Measurements from ENCODE around the gene POLN. TPM values are rescaled to one million over a fixed set of nuclear protein-coding genes. Genes with fewer than 3 reads are reported as not detected.

POLN gene
- total and polyA plus RNA-seq, 8 donors: 2.7 to 5.7 (median 3.9) TPM

DNA sequence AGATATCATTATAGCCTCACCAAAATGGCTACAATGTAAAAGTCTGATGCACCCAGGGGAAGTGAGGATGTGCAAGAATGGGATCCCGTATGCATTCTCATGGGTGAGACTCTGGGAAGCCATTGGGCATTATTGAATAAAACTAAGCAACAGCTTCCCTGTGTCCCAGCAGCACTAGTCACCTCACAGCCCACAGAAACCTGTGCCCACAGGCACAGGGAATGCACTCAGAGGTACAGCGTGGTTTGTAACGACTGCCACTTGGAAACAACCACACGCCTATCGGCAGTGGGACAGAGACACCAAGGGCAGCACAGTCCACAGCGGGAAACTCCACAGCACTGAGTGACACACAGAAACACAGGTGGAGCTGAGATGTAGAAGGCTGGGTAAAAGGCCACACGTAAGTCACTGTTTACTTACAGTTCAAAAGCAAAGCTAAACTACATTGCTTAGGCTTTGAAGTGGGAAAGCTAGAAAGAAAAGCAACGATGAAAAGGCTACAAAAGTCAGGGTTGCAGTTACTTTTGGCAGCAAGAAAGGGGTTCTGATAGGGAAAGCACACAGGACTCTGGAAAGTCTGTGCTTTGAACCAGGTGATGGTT, 69.2 kb downstream of the POLN start:
- H3K27me3 ChIP-seq: no peaks in the 10 kb centered on the region
- TF ChIP-seq, protein P1, sequence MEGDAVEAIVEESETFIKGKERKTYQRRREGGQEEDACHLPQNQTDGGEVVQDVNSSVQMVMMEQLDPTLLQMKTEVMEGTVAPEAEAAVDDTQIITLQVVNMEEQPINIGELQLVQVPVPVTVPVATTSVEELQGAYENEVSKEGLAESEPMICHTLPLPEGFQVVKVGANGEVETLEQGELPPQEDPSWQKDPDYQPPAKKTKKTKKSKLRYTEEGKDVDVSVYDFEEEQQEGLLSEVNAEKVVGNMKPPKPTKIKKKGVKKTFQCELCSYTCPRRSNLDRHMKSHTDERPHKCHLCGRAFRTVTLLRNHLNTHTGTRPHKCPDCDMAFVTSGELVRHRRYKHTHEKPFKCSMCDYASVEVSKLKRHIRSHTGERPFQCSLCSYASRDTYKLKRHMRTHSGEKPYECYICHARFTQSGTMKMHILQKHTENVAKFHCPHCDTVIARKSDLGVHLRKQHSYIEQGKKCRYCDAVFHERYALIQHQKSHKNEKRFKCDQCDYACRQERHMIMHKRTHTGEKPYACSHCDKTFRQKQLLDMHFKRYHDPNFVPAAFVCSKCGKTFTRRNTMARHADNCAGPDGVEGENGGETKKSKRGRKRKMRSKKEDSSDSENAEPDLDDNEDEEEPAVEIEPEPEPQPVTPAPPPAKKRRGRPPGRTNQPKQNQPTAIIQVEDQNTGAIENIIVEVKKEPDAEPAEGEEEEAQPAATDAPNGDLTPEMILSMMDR (IDR thresholded peaks at IDR 0.05): no peak
- peaks cover 0 to 6% of the 10 kb centered on the region in 2 donors for H3K36me3 ChIP-seq
- intact Hi-C loops (cut with DNase I): no loop called here
- H3K27ac ChIP-seq: no peak overlapping the region
- H3K4me3 ChIP-seq: no peak overlapping the region
- ATAC-seq (no peak), DNase-seq (no peak)
- H3K9me3 ChIP-seq: no peaks in the 10 kb centered on the region
- no peaks in the 10 kb centered on the region for H3K4me1 ChIP-seq

DNA sequence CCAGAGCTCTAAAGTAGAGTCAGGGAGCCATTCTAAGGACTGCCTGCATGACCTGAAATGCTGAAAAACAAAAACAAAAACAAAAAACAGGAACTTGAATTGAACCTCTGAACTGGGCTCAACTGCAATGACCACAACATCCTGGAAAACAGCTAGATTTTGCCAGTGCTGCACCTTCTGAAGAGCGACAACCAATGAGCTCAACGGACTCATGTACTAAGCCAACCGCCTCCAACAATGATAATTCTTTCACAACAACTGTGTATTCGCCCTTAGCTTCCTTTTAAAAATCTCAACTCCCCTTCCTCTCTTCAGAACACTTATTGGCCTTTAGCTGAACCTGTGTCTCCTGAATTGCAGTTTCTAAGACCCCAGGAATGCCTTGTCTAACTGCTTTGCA, 69.8 kb downstream of the POLN start:
- intact Hi-C loops (cut with DNase I): no loop called here
- DNase-seq: no peak
- Histone ChIP-seq H3K27me3 (no peaks in the 10 kb centered on the region), H3K27ac (no peak overlapping the region), H3K4me1 (no peaks in the 10 kb centered on the region), H3K4me3 (no peak overlapping the region), H3K9me3 (no peaks in the 10 kb centered on the region), H3K36me3 (peaks cover 0 to 6% of the 10 kb centered on the region in 2 donors)
- TF ChIP-seq, protein P1 (IDR thresholded peaks at IDR 0.05): no peak
- ATAC-seq: peak; percentile 21

DNA sequence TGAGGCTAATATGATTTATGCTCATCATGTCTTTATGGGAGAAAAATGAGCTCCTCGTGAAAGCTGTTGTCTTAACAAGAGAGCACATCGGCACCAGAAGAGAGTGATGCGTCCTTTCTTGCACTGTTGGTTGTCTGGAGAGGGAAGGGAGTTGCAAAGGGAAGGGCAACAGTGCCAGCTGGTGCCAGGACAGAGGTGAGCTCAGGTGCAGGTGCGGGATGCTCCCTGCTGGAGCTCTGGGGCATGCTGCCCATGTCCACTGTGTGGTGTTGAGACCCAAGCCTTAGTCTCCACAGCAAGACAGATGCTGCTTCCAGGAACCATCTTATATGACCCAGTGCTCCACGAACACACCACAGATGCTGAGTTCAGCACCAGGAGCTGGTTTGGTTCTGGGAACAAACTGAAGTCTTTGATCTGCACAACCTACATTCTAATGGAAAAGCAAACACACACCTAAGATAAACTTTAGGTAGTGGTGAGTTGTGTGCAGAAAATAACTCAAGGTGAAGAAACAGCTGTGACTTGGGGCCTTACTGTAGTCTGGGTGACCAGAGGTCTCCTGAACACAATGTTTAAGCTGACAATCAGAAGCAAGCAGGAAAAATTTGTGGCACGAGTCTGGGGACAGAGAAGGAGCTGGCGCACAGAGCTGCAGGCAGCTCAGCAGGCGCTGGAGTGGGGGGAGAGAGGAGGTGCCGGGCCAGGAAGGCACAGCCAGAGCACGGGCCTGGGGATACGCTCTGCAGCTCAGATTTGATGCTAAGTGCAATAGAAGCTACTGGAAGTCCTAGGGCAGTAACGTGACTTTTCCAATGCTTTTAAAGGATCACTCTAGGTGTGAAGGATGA, 73.2 kb downstream of the POLN start:
- H3K4me1 ChIP-seq: no peaks in the 10 kb centered on the region
- peak; percentile 34 for ATAC-seq
- intact Hi-C loops (cut with DNase I): no loop called here
- no peak overlapping the region for H3K4me3 ChIP-seq
- TF ChIP-seq, protein P1 (IDR thresholded peaks at IDR 0.05): no peak
- H3K36me3 ChIP-seq: peaks cover 0 to 6% of the 10 kb centered on the region in 2 donors
- no peak overlapping the region for H3K27ac ChIP-seq
- H3K27me3 ChIP-seq: no peaks in the 10 kb centered on the region
- no peak for DNase-seq
- no peaks in the 10 kb centered on the region for H3K9me3 ChIP-seq

DNA sequence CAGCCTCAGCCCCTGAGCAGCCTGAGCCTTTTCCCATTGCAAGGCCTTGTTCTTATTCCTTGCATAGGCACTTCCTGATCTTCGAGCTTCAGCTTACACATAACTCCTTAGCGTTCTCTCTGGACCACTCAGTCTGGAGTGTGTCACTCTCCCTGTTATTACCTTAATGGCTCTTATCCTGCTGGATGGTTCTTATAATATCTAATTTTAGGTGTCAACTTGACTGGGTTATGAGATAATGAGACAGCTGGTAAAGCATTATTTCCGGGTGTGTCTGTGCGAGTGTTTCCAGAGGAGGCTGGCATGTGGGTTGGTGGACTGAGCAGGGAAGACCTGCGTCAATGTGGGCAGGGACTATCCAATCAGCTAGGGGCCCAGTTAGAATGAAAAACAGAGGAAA, 75.7 kb downstream of the POLN start:
- H3K36me3 ChIP-seq: peaks cover 0 to 6% of the 10 kb centered on the region in 2 donors
- H3K4me3 ChIP-seq: no peak overlapping the region
- DNase-seq: no peak
- no peaks in the 10 kb centered on the region for H3K27me3 ChIP-seq
- intact Hi-C loops (cut with DNase I): no loop called here
- ATAC-seq: peak; percentile 89
- H3K9me3 ChIP-seq: no peaks in the 10 kb centered on the region
- H3K27ac ChIP-seq: no peak overlapping the region
- TF ChIP-seq, protein P1 (IDR thresholded peaks at IDR 0.05): no peak
- no peaks in the 10 kb centered on the region for H3K4me1 ChIP-seq

DNA sequence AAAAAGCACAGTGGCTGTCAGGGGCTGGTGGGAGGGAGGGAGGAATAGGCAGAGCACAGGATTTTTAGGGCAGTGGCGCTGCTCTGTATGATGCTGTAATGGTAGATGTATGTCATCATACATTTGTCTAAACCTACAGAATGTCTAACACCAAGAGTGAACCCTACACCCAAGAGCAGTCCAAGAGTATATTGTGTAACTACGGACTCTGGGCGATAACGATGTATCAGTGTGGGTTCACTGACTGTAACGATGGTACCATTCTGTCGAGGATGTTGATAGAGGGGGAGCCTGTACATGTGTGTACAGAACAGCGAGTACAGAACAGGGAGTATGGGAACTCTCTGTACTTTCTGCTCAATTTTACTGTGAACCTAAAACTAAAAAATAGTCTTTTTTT, 76.5 kb downstream of the POLN start:
- ATAC-seq (no peak), DNase-seq (no peak)
- Histone ChIP-seq H3K27ac (no peak overlapping the region), H3K4me3 (no peak overlapping the region), H3K36me3 (peaks cover 0 to 6% of the 10 kb centered on the region in 2 donors), H3K9me3 (no peaks in the 10 kb centered on the region), H3K27me3 (no peaks in the 10 kb centered on the region), H3K4me1 (no peaks in the 10 kb centered on the region)
- TF ChIP-seq, protein P1 (IDR thresholded peaks at IDR 0.05): no peak
- intact Hi-C loops (cut with DNase I): no loop called here

All from left lung (tissue), 10 donors.